PC-9 (cell line): ENCODE data around the gene HAGH. TPM values are rescaled to one million over a fixed set of nuclear protein-coding genes. Genes with fewer than 3 reads are reported as not detected.

Experiments used
- BruUV-seq: library from RNA; stranded (reverse); fragments of 400-500 nt; replicated peaks from 2 replicates; lab custom pipeline; 2021; lab: Mats Ljungman, UMichigan
- CTCF ChIA-PET: fragments of 300-600 bp; sonication (Branson Sonifier 250); formaldehyde crosslinking; loops from one replicate; lab custom pipeline; 2022; ENCODE audit warnings: antibody characterized with exemption; lab: Charles Lee
- POLR2A ChIA-PET: fragments of 300-600 bp; sonication (Branson Sonifier 250); formaldehyde crosslinking; loops from one replicate; lab custom pipeline; 2022; ENCODE audit warnings: antibody characterized with exemption; ENCODE audit not compliant: unreplicated experiment; lab: Charles Lee
- DNase-seq, 2 experiments: peaks; one replicate each; pipeline versions ENCODE4 v3.0.0 to v3.0.0-alpha.2; 2015 to 2022; ENCODE audit warnings: mixed read lengths in 1 of 2
- H2AFZ ChIP-seq: fragments of 200-600 bp; sonication (generic); 2 replicates; pipeline ENCODE4 v1.8.1; 2017; ENCODE audit warnings: antibody characterized with exemption
- H3F3A ChIP-seq: fragments of 200-600 bp; sonication (generic); 2 replicates; pipeline ENCODE4 v1.8.1; 2017; ENCODE audit warnings: antibody characterized with exemption, mild to moderate bottlenecking, low read depth; ENCODE audit not compliant: insufficient read depth
- H3K27ac ChIP-seq: fragments of 200-600 bp; sonication (generic); 2 replicates; pipeline ENCODE4 v1.6.1; 2016; ENCODE audit warnings: mixed run types
- H3K27me3 ChIP-seq: fragments of 200-600 bp; sonication (generic); 2 replicates; pipeline ENCODE4 v1.6.1; 2016; ENCODE audit warnings: low read depth, mixed run types; ENCODE audit not compliant: insufficient read depth
- H3K36me3 ChIP-seq: fragments of 200-600 bp; sonication (generic); 2 replicates; pipeline ENCODE4 v1.6.1; 2016; ENCODE audit warnings: low read depth, mixed run types
- H3K4me1 ChIP-seq: fragments of 200-600 bp; sonication (generic); replicated peaks from 2 replicates; pipeline ENCODE4 v1.6.1; 2016; ENCODE audit warnings: mixed run types; ENCODE audit not compliant: insufficient read depth
- H3K4me2 ChIP-seq: fragments of 200-600 bp; sonication (generic); 2 replicates; pipeline ENCODE4 v1.6.1; 2017; ENCODE audit warnings: mixed run types
- H3K4me3 ChIP-seq: fragments of 200-600 bp; sonication (generic); 2 replicates; pipeline ENCODE4 v1.6.1; 2016; ENCODE audit warnings: mixed run types
- H3K79me2 ChIP-seq: fragments of 200-600 bp; sonication (generic); 2 replicates; pipeline ENCODE4 v1.6.1; 2017; ENCODE audit warnings: low read depth, mixed run types
- H3K9me2 ChIP-seq: fragments of 200-600 bp; sonication (generic); 2 replicates; pipeline ENCODE4 v1.8.1; 2017; ENCODE audit warnings: mild to moderate bottlenecking; ENCODE audit not compliant: insufficient read depth
- H3K9me3 ChIP-seq: fragments of 200-600 bp; sonication (generic); 2 replicates; pipeline ENCODE4 v1.8.1; 2016; ENCODE audit warnings: low read depth; ENCODE audit not compliant: insufficient read depth
- H4K20me1 ChIP-seq: fragments of 200-600 bp; sonication (generic); 2 replicates; pipeline ENCODE4 v1.8.1; 2017; ENCODE audit not compliant: insufficient read depth
- CTCF ChIP-seq: fragments of 200-600 bp; sonication (generic); conservative IDR thresholded peaks from 2 replicates; pipeline ENCODE4 v1.6.1; 2017; ENCODE audit warnings: mixed run types, antibody characterized with exemption, mild to moderate bottlenecking, moderate library complexity
- EZH2 ChIP-seq: fragments of 200-600 bp; sonication (generic); IDR thresholded peaks from 2 replicates; pipeline ENCODE4 v1.8.0; 2017; ENCODE audit warnings: antibody characterized with exemption, low read depth
- intact Hi-C: fragments of 100-400 bp; cut with micrococcal nuclease; formaldehyde crosslinking; loops from one replicate; pipeline ENCODE4 v1.10.0; 2022; ENCODE audit not compliant: unreplicated experiment
- total RNA-seq: library from RNA; stranded (reverse); gene quantifications from 2 replicates; pipeline ENCODE4 v1.2.3, GENCODE V29; 2021

The HAGH gene
- total RNA-seq, 1 experiment from 2014 or later: 51.8 TPM

- H3K4me1 ChIP-seq: no peaks in the 10 kb centered on the region
- H3K9me2 ChIP-seq: no peaks in the 10 kb centered on the region
- H3K4me2 ChIP-seq: no peak overlapping the region
- peaks cover 12% of the 10 kb centered on the region for H3K79me2 ChIP-seq
- H3F3A ChIP-seq: no peaks in the 10 kb centered on the region
- H4K20me1 ChIP-seq: peaks cover 10% of the 10 kb centered on the region
- ChIA-PET CTCF (no interaction called here), POLR2A (no interaction called here)
- H3K27me3 ChIP-seq: no peaks in the 10 kb centered on the region
- no peaks in the 10 kb centered on the region for H3K9me3 ChIP-seq
- no peak for DNase-seq
- no TSS peak for BruUV-seq
- H3K27ac ChIP-seq: no peak overlapping the region
- intact Hi-C loops: no loop called here
- no peak overlapping the region for H2AFZ ChIP-seq
- H3K4me3 ChIP-seq: no peak overlapping the region
- H3K36me3 ChIP-seq: no peaks in the 10 kb centered on the region
- TF ChIP-seq CTCF: no peak
- TF ChIP-seq EZH2: no peak
These were observed 36.4 kb downstream of the HAGH start for GRCh38 chr16:1790261-1790610.

- no peaks in the 10 kb centered on the region for H3K27me3 ChIP-seq
- no peak overlapping the region for H3K4me3 ChIP-seq
- H3K4me1 ChIP-seq: no peaks in the 10 kb centered on the region
- no peak for DNase-seq
- H3K9me2 ChIP-seq: no peaks in the 10 kb centered on the region
- H3K79me2 ChIP-seq: peaks cover 18% of the 10 kb centered on the region
- no peak overlapping the region for H2AFZ ChIP-seq
- ChIA-PET POLR2A (no interaction called here), CTCF (no interaction called here)
- no peaks in the 10 kb centered on the region for H3F3A ChIP-seq
- no peaks in the 10 kb centered on the region for H3K9me3 ChIP-seq
- no TSS peak for BruUV-seq
- TF ChIP-seq CTCF (no peak), EZH2 (no peak)
- intact Hi-C loops: no loop called here
- H4K20me1 ChIP-seq: peaks cover 11% of the 10 kb centered on the region
- H3K27ac ChIP-seq: no peak overlapping the region
- no peak overlapping the region for H3K4me2 ChIP-seq
- no peaks in the 10 kb centered on the region for H3K36me3 ChIP-seq
These were observed 37.0 kb downstream of the HAGH start for GRCh38 chr16:1789643-1790045.

- Histone ChIP-seq H3K27ac (no peak overlapping the region), H3K4me2 (no peak overlapping the region), H3K36me3 (no peaks in the 10 kb centered on the region), H4K20me1 (peaks cover 18% of the 10 kb centered on the region), H3K4me3 (no peak overlapping the region), H3K9me2 (no peaks in the 10 kb centered on the region), H3K9me3 (no peaks in the 10 kb centered on the region), H2AFZ (no peak overlapping the region), H3F3A (no peaks in the 10 kb centered on the region), H3K4me1 (peaks cover 6% of the 10 kb centered on the region), H3K27me3 (no peaks in the 10 kb centered on the region), H3K79me2 (peaks cover 27% of the 10 kb centered on the region)
- TF ChIP-seq CTCF (no peak), EZH2 (no peak)
- ChIA-PET POLR2A (no interaction called here), CTCF (no interaction called here)
- no peak for DNase-seq
- intact Hi-C loops: no loop called here
- no TSS peak for BruUV-seq
These were observed 37.9 kb downstream of the HAGH start for GRCh38 chr16:1788708-1789100.
